ENCODE data around the gene HACD2. TPM values are rescaled to one million over a fixed set of nuclear protein-coding genes. Genes with fewer than 3 reads are reported as not detected.

HACD2 gene
- total RNA-seq, 1 donor from 2014 or later = 35.9 TPM

- Histone ChIP-seq H3K4me3 (no peak overlapping the region), H3K4me1 (peaks cover 3% of the 10 kb centered on the region), H3K9ac (no peak overlapping the region), H3K9me3 (ENCODE audit: low read depth) (no peaks in the 10 kb centered on the region), H3K27ac (no peak overlapping the region), H4K20me1 (ENCODE audit: low read depth) (no peaks in the 10 kb centered on the region), H3F3A (ENCODE audit: low read depth) (no peaks in the 10 kb centered on the region), H3K36me3 (no peaks in the 10 kb centered on the region), H3K79me2 (ENCODE audit: low read depth) (no peaks in the 10 kb centered on the region), H3K27me3 (no peaks in the 10 kb centered on the region), H3K4me2 (no peak overlapping the region), H2AFZ (replicated peaks) (no peak overlapping the region)
- TF ChIP-seq, protein P1, sequence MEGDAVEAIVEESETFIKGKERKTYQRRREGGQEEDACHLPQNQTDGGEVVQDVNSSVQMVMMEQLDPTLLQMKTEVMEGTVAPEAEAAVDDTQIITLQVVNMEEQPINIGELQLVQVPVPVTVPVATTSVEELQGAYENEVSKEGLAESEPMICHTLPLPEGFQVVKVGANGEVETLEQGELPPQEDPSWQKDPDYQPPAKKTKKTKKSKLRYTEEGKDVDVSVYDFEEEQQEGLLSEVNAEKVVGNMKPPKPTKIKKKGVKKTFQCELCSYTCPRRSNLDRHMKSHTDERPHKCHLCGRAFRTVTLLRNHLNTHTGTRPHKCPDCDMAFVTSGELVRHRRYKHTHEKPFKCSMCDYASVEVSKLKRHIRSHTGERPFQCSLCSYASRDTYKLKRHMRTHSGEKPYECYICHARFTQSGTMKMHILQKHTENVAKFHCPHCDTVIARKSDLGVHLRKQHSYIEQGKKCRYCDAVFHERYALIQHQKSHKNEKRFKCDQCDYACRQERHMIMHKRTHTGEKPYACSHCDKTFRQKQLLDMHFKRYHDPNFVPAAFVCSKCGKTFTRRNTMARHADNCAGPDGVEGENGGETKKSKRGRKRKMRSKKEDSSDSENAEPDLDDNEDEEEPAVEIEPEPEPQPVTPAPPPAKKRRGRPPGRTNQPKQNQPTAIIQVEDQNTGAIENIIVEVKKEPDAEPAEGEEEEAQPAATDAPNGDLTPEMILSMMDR (IDR thresholded peaks at IDR 0.05) = no peak
- no peak for TF ChIP-seq EZH2 (IDR thresholded peaks at IDR 0.05)
- no peak for TF ChIP-seq EZH2phosphoT487 (IDR thresholded peaks at IDR 0.05)
- Mint-ChIP-seq H3K4me1 (peaks cover 3% of the 10 kb centered on the region), H3K9me3 (no peaks in the 10 kb centered on the region), H3K27me3 (ENCODE audit: insufficient read depth, low read depth) (peaks cover 2% of the 10 kb centered on the region), H3K36me3 (no peaks in the 10 kb centered on the region), H3K27ac (no peak overlapping the region), H3K4me3 (no peak overlapping the region)
- no peak for DNase-seq (ENCODE audit: low spot score)
These were observed 109.1 kb downstream of the HACD2 start for GRCh38 chr3:123475786-123476185.

DNA sequence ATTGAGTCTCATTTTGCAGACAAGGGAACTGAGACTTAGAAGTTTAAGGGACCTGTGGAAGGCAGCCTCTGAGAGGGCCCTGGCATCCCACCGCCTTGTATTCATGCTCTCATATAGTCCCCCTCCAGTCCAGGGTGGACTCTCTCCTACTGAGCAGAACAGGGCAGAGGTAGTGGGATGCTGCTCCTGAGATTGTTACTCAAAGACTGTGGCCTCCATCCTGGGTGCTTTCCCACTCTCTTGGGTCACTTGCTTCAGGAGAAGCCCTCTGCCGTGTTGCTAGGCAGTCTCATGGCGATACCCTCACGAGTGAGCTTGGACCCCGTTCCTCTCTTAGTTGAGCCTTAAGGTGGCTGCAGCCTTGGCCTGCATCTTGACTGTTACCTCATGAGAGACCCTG lies 113.7 kb downstream of the HACD2 start:
- Mint-ChIP-seq H3K4me3 (no peak overlapping the region), H3K27me3 (ENCODE audit: insufficient read depth, low read depth) (peaks cover 2% of the 10 kb centered on the region), H3K9me3 (no peaks in the 10 kb centered on the region), H3K27ac (no peak overlapping the region), H3K4me1 (peaks cover 4% of the 10 kb centered on the region), H3K36me3 (no peaks in the 10 kb centered on the region)
- no peak for DNase-seq (ENCODE audit: low spot score)
- Histone ChIP-seq H3K27me3 (no peaks in the 10 kb centered on the region), H3K79me2 (ENCODE audit: low read depth) (no peaks in the 10 kb centered on the region), H3K9ac (no peak overlapping the region), H3K36me3 (no peaks in the 10 kb centered on the region), H4K20me1 (ENCODE audit: low read depth) (no peaks in the 10 kb centered on the region), H3K4me1 (no peaks in the 10 kb centered on the region), H3F3A (ENCODE audit: low read depth) (no peaks in the 10 kb centered on the region), H3K27ac (no peak overlapping the region), H3K9me3 (ENCODE audit: low read depth) (no peaks in the 10 kb centered on the region), H3K4me3 (no peak overlapping the region), H3K4me2 (no peak overlapping the region), H2AFZ (replicated peaks) (no peak overlapping the region)
- no peak for TF ChIP-seq EZH2 (IDR thresholded peaks at IDR 0.05)
- no peak for TF ChIP-seq EZH2phosphoT487 (IDR thresholded peaks at IDR 0.05)
- TF ChIP-seq, protein P1 (IDR thresholded peaks at IDR 0.05) = no peak

DNA sequence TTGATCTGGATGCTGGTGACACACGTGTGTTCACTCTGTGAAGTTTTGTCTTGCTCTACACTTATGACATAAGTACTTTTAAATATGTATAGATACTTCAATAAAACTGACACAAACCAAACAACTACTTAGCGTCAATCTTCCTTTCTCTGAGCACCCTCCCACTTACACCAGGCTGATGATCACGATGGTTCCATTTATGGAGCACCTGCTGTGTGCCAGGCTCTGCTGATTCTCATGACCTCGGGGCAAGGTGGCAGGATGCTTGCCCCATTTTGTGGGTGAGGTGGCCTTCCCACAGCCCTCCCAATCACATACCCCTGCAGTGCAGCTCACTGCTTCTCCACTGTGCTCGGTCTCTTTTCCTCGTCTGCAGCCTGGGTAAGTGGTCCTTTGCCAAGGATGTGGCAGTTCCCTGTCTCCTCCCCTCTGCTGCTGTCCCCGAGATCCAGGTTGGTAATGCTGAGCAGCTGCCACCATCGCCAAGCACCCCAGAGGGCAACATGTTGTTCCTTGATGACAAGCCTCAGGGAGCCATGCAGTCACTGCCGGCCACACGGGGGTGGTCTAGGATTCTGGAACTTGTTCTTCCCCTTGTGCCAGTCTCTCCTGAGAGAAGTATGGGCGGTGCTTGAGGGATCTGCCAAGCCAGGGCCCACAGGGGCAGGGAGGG lies 115.4 kb downstream of the HACD2 start:
- no peaks in the 10 kb centered on the region for H3F3A ChIP-seq (ENCODE audit: low read depth)
- no peaks in the 10 kb centered on the region for H3K36me3 ChIP-seq
- H3K79me2 ChIP-seq (ENCODE audit: low read depth) = no peaks in the 10 kb centered on the region
- Mint-ChIP-seq H3K27me3 (ENCODE audit: insufficient read depth, low read depth) (peaks cover 2% of the 10 kb centered on the region), H3K4me1 (peaks cover 4% of the 10 kb centered on the region), H3K27ac (no peak overlapping the region), H3K36me3 (no peaks in the 10 kb centered on the region), H3K4me3 (no peak overlapping the region), H3K9me3 (no peaks in the 10 kb centered on the region)
- H3K9ac ChIP-seq = no peak overlapping the region
- H3K4me3 ChIP-seq = no peak overlapping the region
- H3K9me3 ChIP-seq (ENCODE audit: low read depth) = no peaks in the 10 kb centered on the region
- H3K27ac ChIP-seq = no peak overlapping the region
- TF ChIP-seq EZH2 (IDR thresholded peaks at IDR 0.05) (no peak), EZH2phosphoT487 (IDR thresholded peaks at IDR 0.05) (no peak)
- TF ChIP-seq, protein P1 (IDR thresholded peaks at IDR 0.05) = no peak
- no peak overlapping the region for H2AFZ ChIP-seq (replicated peaks)
- no peak for DNase-seq (ENCODE audit: low spot score)
- no peak overlapping the region for H3K4me2 ChIP-seq
- H4K20me1 ChIP-seq (ENCODE audit: low read depth) = no peaks in the 10 kb centered on the region
- H3K4me1 ChIP-seq = no peaks in the 10 kb centered on the region
- no peaks in the 10 kb centered on the region for H3K27me3 ChIP-seq
